GM18526 (cell line): ENCODE measurements around the gene NRARP.

Experiments used
- POLR2A ChIP-seq: IDR thresholded peaks from 3 replicates; pipeline ENCODE4 v1.6.1; 2011; ENCODE audit not compliant: insufficient read length; ENCODE audit errors: extremely low read depth

NRARP gene

GRCh38 chr9:137325124-137325523 lies 23.1 kb upstream of the NRARP start:
- TF ChIP-seq POLR2A = no peak

DNA sequence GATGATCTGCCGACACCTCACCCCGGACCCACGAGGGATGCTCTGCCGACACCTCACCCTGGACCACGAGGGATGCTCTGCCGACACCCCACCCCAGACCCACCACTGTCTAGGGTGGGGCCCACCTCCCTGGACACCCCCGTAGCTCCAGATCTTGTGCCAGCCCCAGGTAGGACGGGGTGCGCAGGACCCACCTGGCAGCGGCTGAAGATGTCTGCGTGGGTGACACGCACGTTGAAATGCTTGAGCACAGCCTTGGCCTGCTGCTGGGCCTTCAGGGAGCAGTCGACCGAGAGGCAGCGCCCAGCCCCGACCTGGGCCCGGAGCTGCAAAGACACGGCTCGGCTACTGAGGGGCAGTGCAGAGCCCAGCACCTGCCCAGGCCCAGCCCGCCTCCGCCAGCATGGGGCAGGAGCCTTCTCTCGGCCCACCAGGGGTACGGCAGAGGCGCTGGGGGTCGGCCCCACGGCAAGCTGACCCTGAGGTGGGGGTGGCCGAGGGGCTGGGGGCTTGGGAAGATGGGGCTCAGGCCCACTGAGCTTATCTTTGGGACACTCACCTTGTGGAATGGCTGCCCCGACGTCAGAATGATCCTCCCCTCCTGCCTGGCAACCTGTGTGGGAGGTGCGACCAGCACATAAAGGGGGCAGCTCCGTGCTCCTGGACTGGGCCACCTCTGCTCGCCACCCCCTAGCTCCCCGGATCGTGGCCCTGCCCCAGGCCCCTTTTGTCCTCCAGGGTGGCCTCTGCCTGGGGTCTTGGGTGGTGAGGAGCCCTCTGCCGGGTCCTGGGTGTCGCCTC lies 21.7 kb upstream of the NRARP start:
- no peak for TF ChIP-seq POLR2A

- no peak for TF ChIP-seq POLR2A
These were observed 19.8 kb upstream of the NRARP start for GRCh38 chr9:137321726-137322361.

DNA sequence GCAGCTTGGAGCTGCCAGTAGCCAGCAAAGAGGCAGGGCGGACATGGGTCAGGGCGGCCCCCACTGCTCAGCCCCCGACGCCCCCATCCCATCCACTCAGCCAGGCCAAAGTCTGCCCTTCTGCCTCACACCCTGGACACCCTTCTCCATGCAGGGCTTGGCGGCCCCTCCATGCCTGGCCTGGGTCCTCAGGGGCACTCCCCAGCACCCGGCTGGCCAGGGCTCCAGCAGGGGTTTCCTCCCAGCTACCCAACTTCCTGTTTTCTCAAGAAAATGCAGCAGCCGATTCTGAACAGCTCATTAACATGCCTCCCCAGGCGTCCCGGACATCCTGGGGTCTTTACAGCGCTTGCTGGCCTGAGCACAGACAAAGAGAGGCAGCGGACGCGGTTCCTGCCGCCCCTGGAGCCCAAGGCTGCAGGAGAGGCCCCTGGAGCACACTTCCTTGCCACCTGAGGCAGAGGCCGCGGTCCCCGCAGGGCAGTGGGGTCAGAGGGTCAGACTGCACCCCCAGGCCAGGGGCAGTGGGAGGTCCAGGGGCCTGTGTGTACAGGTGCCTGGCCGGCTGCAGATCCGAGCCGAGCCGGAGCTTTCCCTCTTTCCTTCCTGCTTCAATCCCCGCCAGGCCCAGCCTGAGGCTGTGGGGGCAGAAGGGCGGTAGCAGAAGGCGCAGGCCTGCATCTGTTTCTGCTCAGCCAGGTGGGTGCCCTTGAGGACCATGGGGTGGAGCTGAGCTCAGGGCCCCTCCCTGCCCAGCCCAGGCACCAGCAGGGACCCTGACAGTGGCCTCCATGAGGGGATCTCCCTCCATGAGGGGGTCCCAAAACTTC lies 18.7 kb upstream of the NRARP start:
- TF ChIP-seq POLR2A = no peak

- no peak for TF ChIP-seq POLR2A
These were observed 17.9 kb upstream of the NRARP start for GRCh38 chr9:137319739-137320551.

GRCh38 chr9:137319011-137319738 lies 17.1 kb upstream of the NRARP start:
- TF ChIP-seq POLR2A = no peak

DNA sequence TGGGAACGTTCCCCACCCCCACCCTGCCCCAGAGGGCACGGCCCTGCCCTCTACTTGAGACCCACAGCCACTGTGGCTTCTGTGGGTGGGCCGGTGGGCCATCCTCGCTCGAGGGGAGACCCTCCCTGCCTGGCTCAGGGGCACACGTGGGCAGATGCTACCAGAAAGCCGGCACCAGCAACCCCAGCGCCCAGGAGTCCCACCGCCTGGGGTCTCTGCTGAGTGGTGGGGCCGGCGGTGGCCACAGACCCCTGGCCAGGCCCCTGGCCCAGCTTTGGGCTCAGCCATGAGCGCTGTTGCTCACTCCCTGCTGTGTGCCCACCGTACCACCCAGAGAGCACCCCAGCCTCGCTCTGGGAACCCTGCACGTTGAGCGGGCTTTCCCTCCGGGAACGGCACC lies 16.5 kb upstream of the NRARP start:
- TF ChIP-seq POLR2A = no peak

GRCh38 chr9:137317718-137318511 lies 15.8 kb upstream of the NRARP start:
- TF ChIP-seq POLR2A = no peak

DNA sequence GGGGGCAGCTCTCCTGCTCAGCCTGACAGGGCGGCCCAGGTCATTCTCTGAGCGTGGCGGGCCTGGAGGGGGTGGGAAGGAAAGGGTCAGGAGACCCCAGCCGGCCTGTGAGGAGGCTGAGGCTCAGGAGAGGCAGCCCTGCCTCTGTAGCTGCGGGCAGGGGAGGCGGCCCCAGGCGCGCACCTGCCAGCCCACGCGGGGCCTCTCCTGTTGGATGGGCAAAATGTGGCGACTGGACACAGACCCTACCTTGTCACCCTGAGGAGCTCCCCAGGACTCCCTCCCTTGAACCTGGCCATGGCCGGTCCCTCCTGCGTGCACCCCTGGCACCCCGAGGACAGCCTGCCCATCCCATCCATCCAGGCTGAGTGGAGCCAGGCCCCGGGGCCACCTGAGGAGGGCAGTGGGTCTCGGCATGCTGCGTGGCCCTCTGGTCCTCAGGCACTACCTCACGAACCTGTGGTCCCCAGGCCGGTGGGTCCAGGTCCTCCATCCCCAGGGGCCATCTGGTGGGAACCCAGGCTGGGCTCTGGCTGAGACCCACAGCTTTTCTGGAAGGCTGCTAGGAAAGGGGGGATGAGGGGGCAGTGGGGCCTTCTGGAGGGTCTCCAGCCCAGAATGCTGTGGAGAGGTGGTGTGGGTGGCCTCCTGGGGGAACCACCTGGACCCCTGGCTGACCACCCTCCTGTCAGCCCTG lies 15.1 kb upstream of the NRARP start:
- TF ChIP-seq POLR2A = no peak

- TF ChIP-seq POLR2A = no peak
These were observed 14.2 kb upstream of the NRARP start for GRCh38 chr9:137316012-137316981.

- TF ChIP-seq POLR2A = no peak
These were observed 13.5 kb upstream of the NRARP start for GRCh38 chr9:137315581-137316011.

- TF ChIP-seq POLR2A = no peak
These were observed 12.8 kb upstream of the NRARP start for GRCh38 chr9:137314561-137315560.
